Cardiac fibroblast (primary cell): ENCODE data around the gene CORO2A.
A peak's percentile ranks its signal among the peaks of the same experiment; 100 is the strongest.

Source experiments
- DNase-seq, 2 donors: peaks; one replicate each; pipeline versions ENCODE4 v3.0.0 to v3.0.0-alpha.2; 2010; ENCODE audit warnings: low read depth in 2 of 2
- H3K4me3 ChIP-seq, 2 donors: replicated peaks in 1 of 2; 1 replicate in 1 of 2; 2 replicates in 1 of 2; pipeline ENCODE4 v1.5.1; 2011; ENCODE audit warnings: low read depth in 2 of 2, low read length in 2 of 2, mild to moderate bottlenecking in 2 of 2, moderate library complexity in 1 of 2
- TF ChIP-seq, protein P1 (sequence below): IDR thresholded peaks from one replicate; pipeline ENCODE4 v1.5.1; 2011; ENCODE audit warnings: low read depth, mild to moderate bottlenecking, low read length, inconsistent platforms

Gene CORO2A

DNA sequence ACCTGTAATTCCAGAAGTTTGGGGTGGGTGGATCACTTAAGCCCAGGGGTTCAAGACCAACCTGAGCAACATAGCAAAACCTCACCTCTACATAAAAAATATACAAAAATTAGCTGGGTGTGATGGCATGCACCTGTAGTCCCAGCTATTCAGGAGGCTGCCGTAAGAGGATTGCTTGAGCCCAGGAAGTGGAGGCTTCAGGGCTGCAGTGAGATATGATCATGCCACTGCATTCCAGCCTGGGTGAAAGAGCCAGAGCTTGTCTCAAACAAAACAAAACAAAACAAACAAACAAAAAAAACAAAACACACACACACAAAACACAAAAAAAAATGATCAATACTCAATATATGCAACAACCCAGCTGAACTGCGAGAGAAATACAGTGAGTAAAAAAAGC, 44.0 kb downstream of the CORO2A start:
- DNase-seq: no peak
- no peak overlapping the region for H3K4me3 ChIP-seq
- TF ChIP-seq, protein P1, sequence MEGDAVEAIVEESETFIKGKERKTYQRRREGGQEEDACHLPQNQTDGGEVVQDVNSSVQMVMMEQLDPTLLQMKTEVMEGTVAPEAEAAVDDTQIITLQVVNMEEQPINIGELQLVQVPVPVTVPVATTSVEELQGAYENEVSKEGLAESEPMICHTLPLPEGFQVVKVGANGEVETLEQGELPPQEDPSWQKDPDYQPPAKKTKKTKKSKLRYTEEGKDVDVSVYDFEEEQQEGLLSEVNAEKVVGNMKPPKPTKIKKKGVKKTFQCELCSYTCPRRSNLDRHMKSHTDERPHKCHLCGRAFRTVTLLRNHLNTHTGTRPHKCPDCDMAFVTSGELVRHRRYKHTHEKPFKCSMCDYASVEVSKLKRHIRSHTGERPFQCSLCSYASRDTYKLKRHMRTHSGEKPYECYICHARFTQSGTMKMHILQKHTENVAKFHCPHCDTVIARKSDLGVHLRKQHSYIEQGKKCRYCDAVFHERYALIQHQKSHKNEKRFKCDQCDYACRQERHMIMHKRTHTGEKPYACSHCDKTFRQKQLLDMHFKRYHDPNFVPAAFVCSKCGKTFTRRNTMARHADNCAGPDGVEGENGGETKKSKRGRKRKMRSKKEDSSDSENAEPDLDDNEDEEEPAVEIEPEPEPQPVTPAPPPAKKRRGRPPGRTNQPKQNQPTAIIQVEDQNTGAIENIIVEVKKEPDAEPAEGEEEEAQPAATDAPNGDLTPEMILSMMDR: no peak

DNA sequence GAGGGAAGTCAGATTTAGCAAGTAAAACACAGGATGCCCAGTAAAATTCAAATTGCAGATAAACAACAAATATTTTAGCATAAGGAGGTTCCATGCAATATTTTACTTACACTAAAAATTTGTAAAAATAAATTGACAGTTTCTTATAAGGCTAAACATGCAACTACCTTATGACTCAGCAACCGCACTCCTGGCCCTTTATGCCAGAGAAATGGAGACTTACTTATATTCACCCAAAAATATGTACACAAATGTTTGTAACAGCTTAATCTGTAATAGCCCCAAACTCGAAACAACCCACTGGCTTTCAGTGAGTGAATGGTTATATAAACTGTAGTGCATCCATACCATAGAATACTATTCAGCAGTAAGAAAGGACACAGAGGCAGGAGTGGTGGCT, 44.9 kb downstream of the CORO2A start:
- DNase-seq: no peak
- TF ChIP-seq, protein P1: no peak
- H3K4me3 ChIP-seq: no peak overlapping the region

DNA sequence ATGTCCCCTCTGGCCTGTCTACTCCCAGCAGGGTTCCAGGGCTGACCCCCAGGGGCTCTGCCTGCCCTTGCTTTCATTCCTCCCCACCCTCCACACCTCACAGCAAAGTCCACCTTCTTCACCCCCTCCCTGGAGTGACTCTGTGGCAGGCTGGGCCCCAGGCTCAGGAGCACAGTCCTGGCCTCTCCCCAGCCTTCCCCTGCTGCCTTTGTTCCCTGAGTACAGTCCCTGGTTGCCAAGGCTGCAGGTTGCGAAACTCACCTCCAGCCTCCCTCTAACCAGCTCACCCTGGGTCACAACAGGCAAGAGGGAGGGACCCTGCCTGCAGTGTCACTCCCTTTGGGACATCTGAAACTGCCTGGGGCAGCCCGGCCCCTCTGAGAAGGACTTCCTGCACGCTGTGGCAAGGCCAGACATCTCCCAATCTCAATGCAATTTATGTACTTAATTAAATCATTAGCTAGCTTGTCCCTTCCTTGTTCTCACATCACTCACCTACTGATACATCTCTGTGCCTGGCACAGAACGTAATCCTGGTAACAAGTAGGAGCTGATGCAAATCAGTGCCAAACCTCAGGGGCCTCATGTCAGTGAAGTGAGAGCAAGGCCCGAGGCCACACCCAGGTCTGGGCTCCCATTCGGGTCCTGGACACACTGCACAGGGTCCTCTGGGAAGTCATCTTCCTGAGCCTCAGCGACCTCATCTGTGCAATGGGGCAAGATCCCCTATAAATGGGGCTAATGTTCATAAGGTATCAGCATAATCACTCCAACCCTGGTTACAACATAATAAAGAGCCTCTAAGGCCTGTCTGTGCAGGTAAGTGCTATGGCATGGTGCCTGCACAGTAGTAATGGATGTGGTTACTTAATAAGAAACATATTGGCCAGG, 46.1 kb downstream of the CORO2A start:
- peak; percentile 67 to 70 for DNase-seq
- TF ChIP-seq, protein P1: no peak
- H3K4me3 ChIP-seq: no peak overlapping the region

DNA sequence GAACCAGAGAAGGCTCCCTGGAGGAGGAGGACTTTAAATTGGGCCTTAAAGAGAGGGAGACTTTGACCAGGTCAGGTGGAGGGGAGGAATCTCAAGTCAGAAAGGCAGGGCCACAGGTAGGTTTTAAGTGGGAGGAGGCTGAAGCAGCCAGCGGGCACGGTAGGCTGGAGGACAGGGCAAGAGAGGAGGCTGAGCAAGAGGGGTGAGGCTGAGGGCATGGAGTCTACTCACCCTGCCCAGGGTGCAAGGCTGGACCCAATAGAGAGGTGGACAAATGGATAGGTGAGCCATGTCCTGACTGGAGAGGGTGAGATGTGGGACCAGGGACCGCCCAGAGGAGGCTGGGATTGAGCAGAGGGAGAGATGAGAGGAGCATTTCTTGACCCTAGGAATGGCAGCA, 47.8 kb downstream of the CORO2A start:
- H3K4me3 ChIP-seq: no peak overlapping the region
- DNase-seq: no peak
- TF ChIP-seq, protein P1: no peak

DNA sequence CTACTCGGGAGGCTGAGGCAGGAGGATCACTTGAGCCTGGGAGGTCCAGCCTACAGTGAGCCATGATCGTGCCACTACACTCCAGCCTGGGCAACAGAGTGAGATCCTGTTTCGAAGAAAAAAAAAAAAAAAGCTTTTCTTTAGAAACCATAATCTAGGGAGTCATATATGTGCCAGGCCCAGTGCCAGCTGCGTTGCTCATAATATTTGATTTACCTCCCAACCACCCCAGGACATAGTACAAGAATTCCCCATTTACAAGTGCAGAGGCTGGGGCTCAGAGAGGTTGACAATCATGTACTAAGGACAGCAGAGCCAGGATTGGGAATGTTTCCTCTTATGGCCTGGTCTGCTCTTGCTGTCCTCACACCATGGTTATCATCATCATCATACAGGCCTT, 48.4 kb downstream of the CORO2A start:
- TF ChIP-seq, protein P1: no peak
- DNase-seq: no peak
- no peak overlapping the region for H3K4me3 ChIP-seq

DNA sequence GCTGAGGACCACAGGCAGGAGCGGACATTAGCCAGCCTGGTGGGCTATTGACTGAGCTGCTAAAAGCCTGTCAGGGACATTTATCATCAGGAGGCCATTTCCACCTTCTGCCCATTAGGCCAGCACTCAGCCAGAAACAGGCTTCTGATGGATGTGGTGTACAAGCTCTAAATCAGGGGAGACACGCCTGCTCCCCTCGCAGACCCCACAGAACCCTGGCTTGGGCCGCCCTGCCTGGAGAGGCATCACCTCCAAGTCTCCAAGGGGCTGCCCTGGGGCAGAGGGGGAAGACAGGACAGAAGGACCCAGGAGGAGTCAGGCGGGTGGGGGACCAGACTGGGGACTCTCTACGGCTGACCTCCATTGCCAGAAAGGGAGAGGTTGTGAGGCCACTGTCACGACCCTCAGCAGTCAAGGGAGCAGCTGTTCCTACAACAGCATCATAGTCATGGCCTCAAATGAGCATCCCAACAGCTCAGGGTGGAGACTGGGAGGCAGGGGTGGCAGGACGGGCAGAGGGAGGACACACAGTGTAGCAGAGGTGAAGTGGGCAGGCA, 49.4 kb downstream of the CORO2A start:
- no peak for DNase-seq
- TF ChIP-seq, protein P1: no peak
- no peak overlapping the region for H3K4me3 ChIP-seq
